GM21529 (cell line): ENCODE results near the gene CALML6.
A peak's percentile ranks its signal among the peaks of the same experiment; 100 is the strongest.

Source experiments
- ATAC-seq: cut with Tn5 transposase; IDR thresholded peaks from one replicate; pipeline ENCODE4 v1.9.1; 2021; ENCODE audit not compliant: unreplicated experiment

CALML6 gene

GRCh38 chr1:1910651-1911331 is 4.3 kb upstream of the CALML6 start:
- no peak for ATAC-seq

- no peak for ATAC-seq
These were observed 3.6 kb upstream of the CALML6 start for GRCh38 chr1:1911350-1912041.

- no peak for ATAC-seq
These were observed 724 bp upstream of the CALML6 start for GRCh38 chr1:1914101-1914970.

- ATAC-seq: no peak
These were observed 1.1 kb downstream of the CALML6 start for GRCh38 chr1:1915911-1916840.

DNA sequence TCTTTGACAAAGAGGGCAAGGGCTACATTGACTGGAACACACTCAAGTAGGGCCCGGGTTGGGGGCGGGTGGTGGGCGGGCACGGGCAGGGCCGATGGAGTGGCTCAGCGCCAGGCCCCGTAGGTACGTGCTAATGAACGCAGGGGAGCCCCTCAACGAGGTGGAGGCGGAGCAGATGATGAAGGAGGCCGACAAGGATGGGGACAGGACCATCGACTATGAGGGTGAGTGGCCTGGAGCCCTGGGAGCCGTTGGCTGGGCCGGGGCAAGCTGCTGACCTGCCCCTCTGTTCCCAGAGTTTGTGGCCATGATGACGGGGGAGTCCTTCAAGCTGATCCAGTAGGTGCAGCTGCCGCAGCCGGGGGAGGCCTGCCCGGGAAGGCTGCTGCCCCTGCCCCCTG is 1.8 kb downstream of the CALML6 start:
- no peak for ATAC-seq

- no peak for ATAC-seq
These were observed 2.4 kb downstream of the CALML6 start for GRCh38 chr1:1917304-1917976.

DNA sequence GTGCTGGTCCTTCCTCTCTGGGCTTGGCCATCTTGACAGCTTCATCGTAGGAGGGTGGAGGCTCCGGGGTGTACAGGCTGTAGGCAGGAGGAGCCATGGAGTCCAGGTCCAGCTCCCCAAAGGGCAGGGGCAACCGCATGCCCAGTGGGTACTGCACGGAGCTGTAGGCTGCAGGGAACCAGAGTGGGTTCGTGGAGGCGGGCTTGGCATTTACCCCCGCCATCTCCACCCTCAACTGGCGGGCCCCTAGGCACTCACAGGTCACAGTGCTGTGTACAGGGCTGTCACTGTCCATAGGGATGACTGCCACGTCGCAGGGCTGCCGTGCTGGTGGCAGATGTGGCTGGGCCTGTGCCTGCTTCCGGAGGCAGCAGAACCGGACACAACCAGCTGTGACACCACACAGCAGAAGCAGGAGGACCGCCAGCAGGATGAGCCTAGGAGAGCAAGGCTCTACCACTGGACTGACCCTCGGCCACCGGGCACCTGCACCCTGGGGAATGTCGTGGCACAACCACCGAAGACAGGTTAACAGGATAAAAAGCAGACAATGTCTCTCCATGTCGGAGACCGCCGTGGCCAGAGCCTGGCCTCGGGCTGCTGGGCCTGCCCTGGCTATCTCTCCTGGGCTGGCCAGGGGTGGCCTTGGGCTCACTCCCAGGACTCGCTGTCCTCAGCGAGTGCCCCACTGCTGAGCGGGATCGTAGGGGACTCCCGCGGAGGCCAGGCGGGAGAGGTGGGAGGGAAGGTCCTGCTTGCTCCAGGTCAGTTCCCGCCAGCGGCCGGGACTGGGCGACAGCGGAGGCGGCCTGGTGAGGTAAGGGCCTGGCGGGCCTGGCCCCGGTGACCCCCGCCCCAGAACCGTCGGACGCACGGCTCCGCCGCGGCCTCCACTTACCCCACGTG is 3.2 kb downstream of the CALML6 start:
- ATAC-seq: no peak

DNA sequence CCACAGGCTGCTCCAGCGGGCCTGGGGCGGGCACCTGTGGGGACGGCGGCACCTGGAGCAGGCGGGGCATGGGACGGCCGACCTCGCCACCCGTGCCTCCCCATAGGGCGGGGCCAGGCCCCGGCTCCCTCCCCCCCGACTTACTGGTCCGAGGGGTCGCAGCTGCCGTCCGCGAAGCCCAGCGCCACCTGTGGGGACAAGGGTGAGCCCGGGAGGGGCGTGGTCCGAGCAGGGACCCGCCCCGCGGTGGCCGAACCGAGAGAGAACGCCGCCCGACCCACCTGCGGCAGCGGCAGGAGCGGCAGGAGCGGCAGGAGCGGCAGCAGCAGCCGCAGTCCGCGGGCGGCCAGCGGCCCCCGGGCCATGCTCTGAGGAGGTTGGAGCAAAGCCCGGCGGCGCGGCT is 3.8 kb downstream of the CALML6 start, which contains the start of gene TMEM52:
TMEM52 (minus strand) TSS at position 379 of the 403 bp plus-strand sequence; CDS start at position 365, 14 bp downstream.
- ATAC-seq: peak; percentile 20

DNA sequence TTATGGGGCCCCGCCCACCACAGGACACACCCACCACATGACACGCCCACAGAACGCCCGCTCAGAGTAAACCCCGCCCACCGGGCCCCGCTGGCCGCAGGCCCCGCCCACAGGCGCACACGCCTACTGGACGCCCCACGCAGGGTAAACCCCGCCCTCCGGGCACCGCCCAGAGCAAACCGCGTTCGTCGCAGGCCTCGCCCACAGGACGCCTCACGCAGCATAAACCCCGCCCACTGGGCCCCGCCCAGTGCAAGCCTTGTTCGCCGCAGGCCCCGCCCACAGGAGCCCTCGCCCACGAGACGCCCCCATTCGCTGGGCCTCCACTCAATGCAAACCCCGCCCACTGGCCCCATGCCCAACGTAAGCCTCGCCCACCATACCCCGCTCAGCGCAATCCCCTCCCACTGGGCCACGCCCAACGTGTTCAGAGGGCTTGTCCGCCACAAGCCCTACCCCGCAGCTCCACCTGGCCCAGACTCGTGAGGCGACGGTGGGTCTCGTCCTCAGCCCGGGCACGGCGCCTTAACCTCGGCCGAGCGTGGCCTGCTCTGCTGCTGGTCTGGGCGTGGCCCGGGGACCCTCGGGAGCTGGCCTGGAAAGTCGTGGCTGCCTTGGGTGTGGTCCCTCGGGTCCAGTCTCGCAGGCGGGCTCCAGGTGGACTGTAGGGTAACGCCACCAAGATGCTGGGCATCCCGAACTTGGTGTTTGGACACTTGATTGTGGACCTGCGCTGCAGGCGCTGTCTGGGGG is 4.4 kb downstream of the CALML6 start:
- ATAC-seq: peak; percentile 77

- ATAC-seq: no peak
These were observed 5.1 kb downstream of the CALML6 start for GRCh38 chr1:1920057-1920607.

DNA sequence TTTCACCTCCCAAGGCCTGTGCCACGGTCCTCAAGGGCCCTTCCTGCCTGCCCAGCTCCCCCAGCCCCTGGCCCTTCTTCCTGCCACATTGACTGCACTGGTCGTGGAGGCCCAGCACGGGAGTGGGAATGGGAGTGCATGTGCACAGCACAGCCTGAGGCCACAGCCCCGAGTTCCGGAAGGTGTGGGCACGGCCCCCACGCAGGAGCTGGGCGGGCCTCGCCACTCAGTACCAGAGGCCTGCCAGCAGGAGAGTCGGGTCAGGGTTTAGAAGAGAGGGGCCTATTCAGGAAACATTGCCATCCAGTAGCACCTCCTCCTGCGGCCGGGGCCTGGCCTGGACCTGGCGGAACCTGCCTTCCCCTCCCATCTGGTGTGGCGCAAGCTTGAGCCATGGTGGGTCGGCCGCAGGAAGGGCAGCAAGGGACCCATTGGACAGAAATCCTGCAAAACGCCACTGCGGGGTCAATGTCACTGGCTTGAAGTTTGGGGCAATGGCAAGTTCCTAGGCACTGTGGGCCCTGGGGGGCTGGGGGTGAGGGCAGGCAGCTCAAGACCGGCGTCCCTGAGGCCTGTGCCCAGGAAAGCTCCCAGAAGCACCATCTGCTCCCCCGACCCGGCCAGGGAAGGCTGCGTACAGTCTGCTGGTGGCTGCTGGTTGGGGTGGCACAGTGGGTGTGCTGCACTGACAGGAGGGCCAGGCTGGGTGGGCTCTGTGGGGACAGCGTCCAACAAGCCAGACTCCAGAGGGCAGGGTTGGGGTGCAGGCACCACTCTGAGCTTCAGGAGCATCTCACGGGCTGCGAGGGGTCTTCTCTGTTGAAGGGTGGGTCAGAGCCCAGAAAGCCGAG is 5.8 kb downstream of the CALML6 start:
- ATAC-seq: no peak

DNA sequence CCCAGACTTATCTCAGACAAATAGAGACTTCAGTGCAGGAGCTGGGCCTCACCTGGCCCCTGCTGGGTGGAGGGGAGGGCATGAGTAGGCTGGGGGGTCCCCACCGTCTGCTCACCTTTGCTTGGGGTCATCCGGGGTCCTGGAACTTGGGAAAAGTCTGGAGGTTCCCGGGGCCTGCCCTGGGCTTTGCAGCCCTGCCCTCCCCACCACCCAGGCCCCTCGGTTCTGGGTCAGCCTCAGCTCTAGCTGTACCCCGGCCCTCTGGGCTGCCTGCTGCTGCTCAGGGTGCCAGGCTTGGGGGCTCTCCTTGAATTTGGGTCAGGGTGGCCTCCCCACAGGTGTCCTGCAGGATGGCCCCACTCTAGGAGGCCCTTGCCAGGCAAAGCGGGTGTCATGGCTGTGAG is 6.4 kb downstream of the CALML6 start:
- ATAC-seq: no peak

DNA sequence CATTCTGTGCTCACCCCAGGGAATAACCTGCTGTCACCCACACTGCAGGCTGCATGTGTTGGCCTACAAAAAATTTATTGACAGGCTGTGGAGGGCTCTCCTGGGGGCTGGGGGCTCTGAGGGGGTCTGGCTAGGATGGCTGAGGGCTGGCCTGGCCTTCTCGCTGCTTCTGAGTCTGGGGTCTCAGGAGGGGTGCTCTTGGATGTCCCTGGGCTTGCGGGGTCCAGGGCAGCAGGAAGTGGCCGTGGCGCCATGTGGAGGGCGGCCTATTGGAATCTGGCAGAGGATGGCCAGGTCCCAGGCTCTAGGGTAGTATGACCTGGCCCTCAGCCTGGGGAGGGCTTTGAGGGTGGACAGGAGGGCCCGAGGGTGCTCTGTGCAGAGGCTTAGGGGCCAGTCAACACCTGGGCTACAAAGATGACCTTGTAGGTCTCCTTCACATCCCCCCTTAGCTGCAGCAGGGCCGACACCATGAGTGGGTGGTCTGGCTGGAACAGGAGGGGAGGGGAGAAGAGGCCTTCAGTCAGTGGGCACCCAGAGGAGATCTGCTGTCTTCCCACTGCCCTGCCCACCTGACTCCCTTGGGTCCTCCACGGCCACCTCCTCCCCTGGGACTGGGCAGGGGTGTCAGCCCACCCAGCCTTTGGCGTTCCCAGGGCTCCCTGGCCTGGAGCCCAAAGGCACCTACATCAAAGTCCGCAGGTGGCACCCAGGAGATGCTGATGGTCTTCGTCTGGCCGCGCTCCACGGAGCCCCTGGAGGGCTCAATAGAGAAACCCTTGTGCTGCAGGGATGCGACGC is 7.0 kb downstream of the CALML6 start:
- no peak for ATAC-seq

- no peak for ATAC-seq
These were observed 7.6 kb downstream of the CALML6 start for GRCh38 chr1:1922702-1922955.

- ATAC-seq: no peak
These were observed 8.1 kb downstream of the CALML6 start for GRCh38 chr1:1922956-1923833.

GRCh38 chr1:1924386-1924785 is 9.3 kb downstream of the CALML6 start:
- no peak for ATAC-seq
